GM12878 (cell line): Measurements from ENCODE around the gene RAP1GAP2. TPM values are rescaled to one million over a fixed set of nuclear protein-coding genes. Genes with fewer than 3 reads are reported as not detected.

Experiments used
- ATAC-seq: fragments of 200-7000 bp; cut with Tn5 transposase; 3 replicates; pipeline ENCODE4 v1.9.1; 2020; ENCODE audit warnings: mild to moderate bottlenecking, moderate library complexity
- BruUV-seq: library from RNA; stranded (reverse); fragments of 400-500 nt; replicated peaks from 2 replicates; lab custom pipeline; 2021; lab: Mats Ljungman, UMichigan
- CTCF ChIA-PET: fragments of 300-600 bp; sonication (Branson Sonifier 250); formaldehyde crosslinking; extraction: SDS; loops from one replicate; lab custom pipeline; 2021; ENCODE audit warnings: inconsistent platforms; lab: Yijun Ruan, JAX
- POLR2A ChIA-PET: fragments of 350-600 bp; formaldehyde crosslinking; extraction: SDS; loops from one replicate; lab custom pipeline; 2021; ENCODE audit warnings: inconsistent platforms; lab: Charles Lee
- RAD21 ChIA-PET: fragments of 300-600 bp; sonication (Branson Sonifier 250); formaldehyde crosslinking; loops from one replicate; lab custom pipeline; 2023; ENCODE audit warnings: antibody characterized with exemption; ENCODE audit not compliant: unreplicated experiment; lab: Charles Lee
- SMC1A ChIA-PET: fragments of 300-600 bp; sonication (Branson Sonifier 250); formaldehyde crosslinking; loops from one replicate; lab custom pipeline; 2023; ENCODE audit not compliant: unreplicated experiment, uncharacterized antibody; lab: Charles Lee
- DNase-seq: peaks from one replicate; pipeline ENCODE4 v3.0.0-alpha.2; 2011; ENCODE audit warnings: low read depth, low spot score
- FAIRE-seq: peaks from 3 replicates; lab custom pipeline; 2011; peaks lifted over from hg19 to GRCh38; lab: Jason Lieb, UNC
- H2AFZ ChIP-seq: 2 replicates; pipeline ENCODE4 v1.6.0; 2011; ENCODE audit warnings: low read depth, low read length, control low read depth; ENCODE audit not compliant: control insufficient read depth
- H3K27ac ChIP-seq: 2 replicates; pipeline ENCODE4 v1.5.1; 2011; ENCODE audit warnings: control low read depth; ENCODE audit not compliant: control insufficient read depth, insufficient read depth
- H3K27me3 ChIP-seq, 2 experiments: replicated peaks in 1 of 2; 2 replicates each; pipeline versions ENCODE4 v1.6.0 to v1.6.1; 2011; ENCODE audit warnings: low read length in 1 of 2; ENCODE audit not compliant: control insufficient read depth in 2 of 2, insufficient read depth in 2 of 2
- H3K36me3 ChIP-seq, 2 experiments: 2 replicates each; pipeline ENCODE4 v1.5.1; 2011; ENCODE audit warnings: low read length in 1 of 2; ENCODE audit not compliant: control insufficient read depth in 2 of 2, insufficient read depth in 2 of 2
- H3K4me1 ChIP-seq: 2 replicates; pipeline ENCODE4 v1.6.1; 2011; ENCODE audit warnings: mild to moderate bottlenecking, low read length, moderate library complexity, mixed read lengths; ENCODE audit not compliant: control insufficient read depth, insufficient read depth
- H3K4me2 ChIP-seq: 2 replicates; pipeline ENCODE4 v1.6.0; 2011; ENCODE audit warnings: control low read depth; ENCODE audit not compliant: control insufficient read depth, insufficient read depth
- H3K4me3 ChIP-seq: fragments of 200-600 bp; sonication (generic); 2 replicates; pipeline ENCODE4 v1.5.1; 2016
- H3K79me2 ChIP-seq: 2 replicates; pipeline ENCODE4 v1.6.0; 2011; ENCODE audit warnings: low read length; ENCODE audit not compliant: control insufficient read depth, insufficient read depth
- H3K9ac ChIP-seq: 2 replicates; pipeline ENCODE4 v1.8.0; 2011; ENCODE audit warnings: low read length, control low read depth, mixed read lengths; ENCODE audit not compliant: control insufficient read depth, insufficient read depth
- H3K9me3 ChIP-seq: replicated peaks from 3 replicates; pipeline ENCODE4 v1.5.1; 2011; ENCODE audit warnings: mild to moderate bottlenecking, low read length; ENCODE audit not compliant: control insufficient read depth, insufficient read depth
- H4K20me1 ChIP-seq: 2 replicates; pipeline ENCODE4 v1.6.0; 2011; ENCODE audit not compliant: control insufficient read depth, insufficient read depth
- BCL11A ChIP-seq: IDR thresholded peaks from 2 replicates; pipeline ENCODE4 v1.6.1; 2011; ENCODE audit warnings: low read depth, low read length
- CREM ChIP-seq: IDR thresholded peaks from 2 replicates; pipeline ENCODE4 v1.6.1; 2014; ENCODE audit warnings: antibody characterized with exemption, low read depth
- IRF3 ChIP-seq: fragments of 450-650 bp; IDR thresholded peaks from 2 replicates; pipeline ENCODE4 v1.6.1; 2014; ENCODE audit warnings: mild to moderate bottlenecking
- NFYA ChIP-seq: IDR thresholded peaks from 2 replicates; pipeline ENCODE4 v1.6.1; 2011; ENCODE audit warnings: low read depth, mild to moderate bottlenecking, low read length, improper control_type of control experiment, borderline replicate concordance
- PKNOX1 ChIP-seq: fragments of 450-650 bp; IDR thresholded peaks from 2 replicates; pipeline ENCODE4 v1.6.1; 2016; ENCODE audit warnings: mild to moderate bottlenecking
- STAT3 ChIP-seq: IDR thresholded peaks from 2 replicates; pipeline ENCODE4 v1.6.1; 2011; ENCODE audit warnings: low read depth, low read length, improper control_type of control experiment
- TAF1 ChIP-seq: IDR thresholded peaks from 2 replicates; pipeline ENCODE4 v1.6.1; 2011; ENCODE audit warnings: mild to moderate bottlenecking, low read depth, low read length, borderline replicate concordance
- ZBTB11 ChIP-seq: fragments of 450-650 bp; formaldehyde crosslinking; IDR thresholded peaks from 2 replicates; pipeline ENCODE4 v1.5.0; 2022; ENCODE audit warnings: mild to moderate bottlenecking, missing genetic modification characterization
- WGBS: methylation state at CpG from one replicate; pipeline ENCODE4 v1.1.6; 2016; ENCODE audit warnings: low lambda C conversion rate; ENCODE audit not compliant: insufficient replicate concordance, insufficient coverage; ENCODE audit errors: missing lambda C conversion rate; 5-methylcytosine and 5-hydroxymethylcytosine counted together
- in situ Hi-C: fragments of 300-500 bp; cut with MboI; formaldehyde crosslinking; loops from 9 replicates; pipeline ENCODE4 v1.14.3; 2018; ENCODE audit warnings: mixed read lengths
- intact Hi-C: fragments of 100-400 bp; cut with micrococcal nuclease; formaldehyde crosslinking; loops from one replicate; pipeline ENCODE4 v1.14.2; 2022; ENCODE audit not compliant: unreplicated experiment
- polyA plus RNA-seq, 11 experiments: library from polyadenylated mRNA; depleted of rRNA in 4 of 11; unstranded in 6 of 11; stranded (reverse) in 5 of 11; fragments of >200 nt; fragmentation: Nextera tagmentation in 4 of 11; fragmentation: Illumina TruSeq in 1 of 11; extraction: Ambion mirVana in 4 of 11; extraction: Trizol in 1 of 11; gene quantifications; 1 replicate in 1 of 11; 2 replicates in 10 of 11; pipeline versions ENCODE4 v1.2.1 to v1.2.3, GENCODE V29; 2011 to 2016; ENCODE audit warnings: inconsistent platforms in 2 of 11, missing spikeins in 2 of 11, low read depth in 1 of 11
- total RNA-seq, 4 experiments: library from RNA; depleted of rRNA in 3 of 4; stranded (reverse); fragments of >200 nt in 3 of 4; fragmentation: Illumina TruSeq in 1 of 4; extraction: Trizol in 1 of 4; gene quantifications; 2 replicates each; pipeline versions ENCODE4 v1.2.1 to v1.2.3, GENCODE V29; 2013 to 2021
- TF ChIP-seq, protein P1 (sequence below): IDR thresholded peaks from 2 replicates; pipeline ENCODE4 v1.6.1; 2011; ENCODE audit warnings: low read depth, low read length, improper control_type of control experiment, borderline replicate concordance

The RAP1GAP2 gene
- total and polyA plus RNA-seq, 10 of the 15 experiments (the other 5 are each of a cell fraction or from before 2014, with no cell fraction given) = 0.03 to 0.95 (median 0.49) TPM; not detected in 2

GRCh38 chr17:2802574-2802973 lies 6.3 kb downstream of the RAP1GAP2 start:
- no peaks in the 10 kb centered on the region for H3K79me2 ChIP-seq
- no peak for FAIRE-seq
- 52% methylated on average over 8 of the region's 8 CpGs for WGBS

More at GRCh38 chr17:2802574-2802973, 6.3 kb downstream of the RAP1GAP2 start:
- no TSS peak for BruUV-seq
- H3K9ac ChIP-seq = no peak overlapping the region
- TF ChIP-seq NFYA (no peak), CREM (no peak), STAT3 (no peak), IRF3 (no peak), TAF1 (no peak), PKNOX1 (no peak), BCL11A (no peak), ZBTB11 (no peak)
- TF ChIP-seq, protein P1, sequence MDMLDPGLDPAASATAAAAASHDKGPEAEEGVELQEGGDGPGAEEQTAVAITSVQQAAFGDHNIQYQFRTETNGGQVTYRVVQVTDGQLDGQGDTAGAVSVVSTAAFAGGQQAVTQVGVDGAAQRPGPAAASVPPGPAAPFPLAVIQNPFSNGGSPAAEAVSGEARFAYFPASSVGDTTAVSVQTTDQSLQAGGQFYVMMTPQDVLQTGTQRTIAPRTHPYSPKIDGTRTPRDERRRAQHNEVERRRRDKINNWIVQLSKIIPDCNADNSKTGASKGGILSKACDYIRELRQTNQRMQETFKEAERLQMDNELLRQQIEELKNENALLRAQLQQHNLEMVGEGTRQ = no peak
- H3K36me3 ChIP-seq = no peaks in the 10 kb centered on the region
- no peaks in the 10 kb centered on the region for H3K4me1 ChIP-seq
- no peaks in the 10 kb centered on the region for H4K20me1 ChIP-seq
- H2AFZ ChIP-seq = no peak overlapping the region
- ChIA-PET RAD21 (no interaction called here), SMC1A (no interaction called here), CTCF (no interaction called here), POLR2A (no interaction called here)
- H3K4me3 ChIP-seq = no peak overlapping the region
- no peak overlapping the region for H3K27ac ChIP-seq
- H3K4me2 ChIP-seq = no peak overlapping the region
- H3K9me3 ChIP-seq = no peaks in the 10 kb centered on the region
- H3K27me3 ChIP-seq = peaks cover 0 to under 1% of the 10 kb centered on the region in 2 experiments; a peak in 1 of 4 replicates
- in situ Hi-C loops = no loop called here
- no peak for DNase-seq
- intact Hi-C loops = no loop called here
- no peak for ATAC-seq
